Heart right ventricle (tissue), 16 donors: Measurements from ENCODE around the gene GPI. TPM values are rescaled to one million over a fixed set of nuclear protein-coding genes. Genes with fewer than 3 reads are reported as not detected.

Experiments
- ATAC-seq, 8 donors: fragments of 200-7000 bp; cut with Tn5 transposase; one replicate each; pipeline ENCODE4 v1.9.1; 2020; ENCODE audit warnings: mild to moderate bottlenecking in 8 of 8, moderate library complexity in 8 of 8, moderate number of reproducible peaks in 1 of 8
- DNase-seq, 2 donors: peaks; one replicate each; pipeline ENCODE4 v3.0.0-alpha.2; 2020
- H3K27ac ChIP-seq, 10 donors: fragments of 200-600 bp; sonication (generic) in 2 of 10; one replicate each; pipeline versions ENCODE4 v1.5.0 to v1.8.0; 2020 to 2022; ENCODE audit warnings: mild to moderate bottlenecking in 3 of 10
- H3K27me3 ChIP-seq, 7 donors: fragments of 200-600 bp; one replicate each; pipeline ENCODE4 v1.8.0; 2021 to 2022; ENCODE audit warnings: mild to moderate bottlenecking in 2 of 7
- H3K36me3 ChIP-seq, 9 donors: fragments of 200-600 bp; sonication (generic) in 1 of 9; one replicate each; pipeline versions ENCODE4 v1.5.0 to v1.8.0; 2020 to 2022; ENCODE audit warnings: mild to moderate bottlenecking in 2 of 9
- H3K4me1 ChIP-seq, 9 donors: fragments of 200-600 bp; sonication (generic) in 1 of 9; one replicate each; pipeline versions ENCODE4 v1.5.0 to v1.8.0; 2020 to 2022; ENCODE audit warnings: mild to moderate bottlenecking in 4 of 9
- H3K4me3 ChIP-seq, 10 donors: fragments of 200-600 bp; sonication (generic) in 2 of 10; one replicate each; pipeline versions ENCODE4 v1.5.0 to v1.8.0; 2020 to 2022; ENCODE audit warnings: mild to moderate bottlenecking in 7 of 10, moderate library complexity in 2 of 10
- H3K9me3 ChIP-seq, 11 donors: fragments of 200-600 bp in 10 of 11; sonication (generic) in 2 of 11; one replicate each; pipeline versions ENCODE4 v1.5.0 to v1.8.0; 2013 to 2022; ENCODE audit warnings: mild to moderate bottlenecking in 2 of 11, control low read depth in 1 of 11, moderate library complexity in 1 of 11
- WGBS, 2 donors: extraction: QIAGEN DNeasy Blood & Tissue Kit; methylation state at CpG; one replicate each; pipeline ENCODE4 v1.1.7; 2013; ENCODE audit warnings: inconsistent platforms in 1 of 2; 5-methylcytosine and 5-hydroxymethylcytosine counted together
- intact Hi-C, 10 donors: fragments of 100-400 bp; cut with DNase I; formaldehyde crosslinking; loops; one replicate each; pipeline versions ENCODE4 v1.11.1 to v1.14.2; 2022
- polyA plus RNA-seq, 2 donors: library from polyadenylated mRNA; stranded (reverse); fragments of 200-250 nt; gene quantifications; one replicate each; pipeline ENCODE4 v1.2.3, GENCODE V29; 2013
- total RNA-seq, 10 donors: library from RNA; stranded (reverse); fragmentation: NEBNext Ultra II Directional in 3 of 10; extraction: Animal tissue kit (Norgen Biotek cat#: 25700) in 3 of 10; gene quantifications; one replicate each; pipeline versions ENCODE4 v1.2.1 to v1.2.4, GENCODE V29; 2021 to 2023
- TF ChIP-seq, protein P1 (sequence below), 9 donors: fragments of 200-600 bp; sonication (generic) in 2 of 9; IDR thresholded peaks; one replicate each; pipeline versions ENCODE4 v1.5.0 to v1.8.0; 2021 to 2022; ENCODE audit warnings: antibody characterized with exemption in 9 of 9, mild to moderate bottlenecking in 5 of 9, moderate library complexity in 1 of 9
- donor health status: Arrhythmogenic right ventricular cardiomyopathy.
- donor health status: ischemic (EF 13 %, LVEDD 7.1; RV severe dilation, severe dysfunction).
- donor health status: healthy with polysubstance abuse.
- donor health status: DM: no; HTN: yes; CAD: no.
- donor health status: DM: no; HTN: no; CAD: no.
- donor health status: ischemic (EF 25% LVEDD 6.9; RV normal size, moderate dysfunction).
- donor health status: ischemic (EF 25% LVEDD 5.7; RV mildly dilated, moderate dysfunction).
- donor health status: healthy.
- donor health status: DM: yes; HTN: yes; CAD: no.
- donor health status: Ischemic cardiomyopathy.
- donor health status: ischemic (EF 35%, LVEDD 5.7; RV mildly dilated, moderate dysfunction).
- donor health status: nonischemic (EF 11% LVEDD 7.7; RV severe dilation, severe dysfunction).
- donor health status: DM: yes; HTN: yes; CAD: no.
- donor health status: PGD.
- donor health status: ischemic (EF 29% LVEDD 5.4; RV normal size, mild dysfunction).
- donor health status: nonischemic (EF 23%, LVEDD 6.1; RV moderate dilation, normal function).

GPI gene
- total and polyA plus RNA-seq, 12 donors, result 178 to 711 (median 558) TPM

- Histone ChIP-seq H3K36me3 (peaks cover 0 to 34% (median 0%) of the 10 kb centered on the region in 9 donors), H3K4me1 (peaks cover 0 to 14% (median 7%) of the 10 kb centered on the region in 9 donors), H3K9me3 (no peaks in the 10 kb centered on the region), H3K27me3 (no peaks in the 10 kb centered on the region), H3K4me3 (no peak overlapping the region), H3K27ac (no peak overlapping the region)
- no peak for DNase-seq
- intact Hi-C loops, result no loop called here
- 90 to 91% methylated on average over 13 of the region's 13 CpGs for WGBS, 2 donors
- TF ChIP-seq, protein P1, sequence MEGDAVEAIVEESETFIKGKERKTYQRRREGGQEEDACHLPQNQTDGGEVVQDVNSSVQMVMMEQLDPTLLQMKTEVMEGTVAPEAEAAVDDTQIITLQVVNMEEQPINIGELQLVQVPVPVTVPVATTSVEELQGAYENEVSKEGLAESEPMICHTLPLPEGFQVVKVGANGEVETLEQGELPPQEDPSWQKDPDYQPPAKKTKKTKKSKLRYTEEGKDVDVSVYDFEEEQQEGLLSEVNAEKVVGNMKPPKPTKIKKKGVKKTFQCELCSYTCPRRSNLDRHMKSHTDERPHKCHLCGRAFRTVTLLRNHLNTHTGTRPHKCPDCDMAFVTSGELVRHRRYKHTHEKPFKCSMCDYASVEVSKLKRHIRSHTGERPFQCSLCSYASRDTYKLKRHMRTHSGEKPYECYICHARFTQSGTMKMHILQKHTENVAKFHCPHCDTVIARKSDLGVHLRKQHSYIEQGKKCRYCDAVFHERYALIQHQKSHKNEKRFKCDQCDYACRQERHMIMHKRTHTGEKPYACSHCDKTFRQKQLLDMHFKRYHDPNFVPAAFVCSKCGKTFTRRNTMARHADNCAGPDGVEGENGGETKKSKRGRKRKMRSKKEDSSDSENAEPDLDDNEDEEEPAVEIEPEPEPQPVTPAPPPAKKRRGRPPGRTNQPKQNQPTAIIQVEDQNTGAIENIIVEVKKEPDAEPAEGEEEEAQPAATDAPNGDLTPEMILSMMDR (IDR thresholded peaks at IDR 0.05), result no peak
- no peak for ATAC-seq
Observed at GRCh38 chr19:34405892-34406660, 41.1 kb downstream of the GPI start.

GRCh38 chr19:34408411-34408810, 43.4 kb downstream of the GPI start:
- intact Hi-C loops, result no loop called here
- Histone ChIP-seq H3K4me1 (peaks cover 0 to 14% (median 7%) of the 10 kb centered on the region in 9 donors), H3K36me3 (peaks cover 0 to 54% (median 0%) of the 10 kb centered on the region in 9 donors), H3K27ac (no peak overlapping the region), H3K4me3 (no peak overlapping the region), H3K27me3 (no peaks in the 10 kb centered on the region), H3K9me3 (no peaks in the 10 kb centered on the region)
- DNase-seq, result no peak
- TF ChIP-seq, protein P1 (IDR thresholded peaks at IDR 0.05), result no peak
- no peak for ATAC-seq
- WGBS, 2 donors, result 73 to 76% methylated on average over 8 of the region's 8 CpGs

GRCh38 chr19:34409189-34410164, 44.5 kb downstream of the GPI start:
- H3K4me3 ChIP-seq, result no peak overlapping the region
- H3K9me3 ChIP-seq, result no peaks in the 10 kb centered on the region
- intact Hi-C loops, result no loop called here
- 86 to 88% methylated on average over 10 of the region's 10 CpGs for WGBS, 2 donors
- H3K27me3 ChIP-seq, result no peaks in the 10 kb centered on the region
- TF ChIP-seq, protein P1 (IDR thresholded peaks at IDR 0.05), result no peak
- H3K4me1 ChIP-seq, result peaks cover 0 to 9% (median 6%) of the 10 kb centered on the region in 9 donors
- peaks cover 0 to 65% (median 6%) of the 10 kb centered on the region in 9 donors for H3K36me3 ChIP-seq
- no peak overlapping the region for H3K27ac ChIP-seq
- no peak for DNase-seq
- ATAC-seq, result no peak

GRCh38 chr19:34411216-34411615, 46.2 kb downstream of the GPI start:
- intact Hi-C loops, result no loop called here
- no peak for ATAC-seq
- 98 to 99% methylated on average over 13 of the region's 13 CpGs for WGBS, 2 donors
- DNase-seq, result no peak
- TF ChIP-seq, protein P1 (IDR thresholded peaks at IDR 0.05), result no peak
- Histone ChIP-seq H3K4me1 (no peaks in the 10 kb centered on the region), H3K9me3 (no peaks in the 10 kb centered on the region), H3K27me3 (no peaks in the 10 kb centered on the region), H3K36me3 (peaks cover 0 to 82% (median 22%) of the 10 kb centered on the region in 9 donors), H3K4me3 (no peak overlapping the region), H3K27ac (no peak overlapping the region)
